ENCODE results near the gene RNF223.
"Not testable (repeated sequence)": the region's sequence is repeated elsewhere in the genome, so short reads cannot be mapped to it uniquely, and the experiment has no call there.

The RNF223 gene

DNA sequence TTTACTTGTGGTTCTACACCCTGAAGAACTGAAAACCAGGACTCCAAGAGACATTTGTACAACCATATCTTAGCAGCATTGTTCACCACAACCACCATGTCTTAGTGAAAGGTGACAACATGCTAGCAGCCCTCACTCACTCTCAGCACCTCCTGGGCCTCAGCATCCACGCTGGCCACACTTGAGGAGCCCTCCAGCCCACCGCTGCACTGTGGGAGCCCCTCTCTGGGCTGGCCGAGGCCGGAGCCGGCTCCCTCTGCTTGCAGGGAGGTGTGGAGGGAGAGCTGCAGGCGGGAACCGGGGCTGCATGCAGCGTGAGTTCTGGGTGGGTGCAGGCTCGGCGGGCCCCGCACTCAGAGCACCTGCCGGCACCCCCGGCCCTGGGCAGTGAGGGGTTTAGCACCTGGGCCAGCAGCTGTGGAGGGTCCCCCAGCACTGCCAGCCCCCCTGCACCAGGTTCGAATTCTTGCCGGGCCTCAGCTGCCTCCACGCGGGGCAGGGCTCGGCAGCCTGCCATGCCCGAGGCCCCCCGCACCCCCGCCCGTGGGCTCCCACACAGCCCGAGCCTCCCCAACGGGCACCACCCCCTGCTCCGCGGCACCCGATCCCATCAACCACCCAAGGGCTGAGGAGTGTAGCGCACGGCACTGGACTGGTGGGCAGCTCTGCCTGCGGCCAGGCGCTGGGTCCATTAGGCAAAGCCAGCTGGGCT lies 32.6 kb upstream of the RNF223 start:
- DNase-seq = no peak

DNA sequence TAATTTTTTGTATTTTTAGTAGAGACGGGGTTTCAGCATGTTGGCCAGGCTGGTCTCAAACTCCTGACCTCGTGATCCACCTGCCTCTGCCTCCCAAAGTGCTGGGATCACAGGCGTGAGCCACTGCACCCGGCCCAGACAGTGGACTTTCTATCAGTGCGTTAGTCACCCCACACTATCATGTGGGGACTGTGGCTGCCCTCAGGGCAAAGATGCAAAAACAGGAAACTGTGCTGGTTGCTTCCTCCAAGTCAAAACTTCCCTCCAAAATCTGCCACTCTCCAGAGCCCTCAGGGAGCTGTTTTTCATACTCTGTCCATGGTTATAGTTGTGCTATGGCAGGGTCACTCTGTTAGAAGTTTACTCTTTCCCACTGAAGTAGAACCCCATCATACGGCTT lies 30.0 kb upstream of the RNF223 start:
- not testable (repeated sequence) for DNase-seq

DNA sequence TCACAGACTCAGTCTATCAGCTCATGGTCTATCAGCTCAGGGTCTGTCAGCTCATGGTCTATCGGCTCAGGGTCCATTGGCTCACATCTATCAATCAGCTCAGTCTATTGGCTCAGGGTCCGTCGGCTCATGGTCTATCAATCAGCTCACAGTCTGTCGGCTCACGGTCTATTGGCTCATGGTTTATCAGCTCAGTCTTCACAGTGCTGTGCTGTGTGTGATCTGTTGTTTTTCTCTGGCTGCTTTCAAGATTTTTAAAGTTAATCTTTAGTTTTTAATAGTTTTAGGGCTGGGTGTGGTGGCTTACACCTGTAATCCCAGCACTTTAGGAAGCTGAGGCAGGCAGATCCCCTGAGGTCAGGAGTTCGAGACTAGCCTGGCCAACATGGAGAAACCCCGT lies 27.4 kb upstream of the RNF223 start:
- no peak for DNase-seq

DNA sequence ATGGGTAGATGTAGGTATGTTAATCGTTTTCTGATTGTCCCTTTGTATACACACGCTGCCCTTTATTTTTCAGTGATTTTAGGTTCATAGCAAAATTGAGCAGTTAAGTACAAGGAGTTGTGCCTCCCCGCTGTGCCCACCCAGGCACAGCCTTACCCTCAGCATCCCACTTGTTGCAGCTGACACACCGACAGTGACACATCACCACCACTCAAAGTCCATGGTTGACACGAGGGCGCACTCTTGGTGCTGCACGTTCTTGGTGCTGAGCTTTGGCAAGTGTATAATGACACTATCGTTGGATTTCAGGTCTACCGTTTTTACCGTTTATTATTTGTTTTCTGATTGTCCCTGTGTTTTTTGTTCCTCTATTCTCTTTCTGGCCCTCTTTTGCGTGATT lies 26.2 kb upstream of the RNF223 start:
- DNase-seq = no peak

DNA sequence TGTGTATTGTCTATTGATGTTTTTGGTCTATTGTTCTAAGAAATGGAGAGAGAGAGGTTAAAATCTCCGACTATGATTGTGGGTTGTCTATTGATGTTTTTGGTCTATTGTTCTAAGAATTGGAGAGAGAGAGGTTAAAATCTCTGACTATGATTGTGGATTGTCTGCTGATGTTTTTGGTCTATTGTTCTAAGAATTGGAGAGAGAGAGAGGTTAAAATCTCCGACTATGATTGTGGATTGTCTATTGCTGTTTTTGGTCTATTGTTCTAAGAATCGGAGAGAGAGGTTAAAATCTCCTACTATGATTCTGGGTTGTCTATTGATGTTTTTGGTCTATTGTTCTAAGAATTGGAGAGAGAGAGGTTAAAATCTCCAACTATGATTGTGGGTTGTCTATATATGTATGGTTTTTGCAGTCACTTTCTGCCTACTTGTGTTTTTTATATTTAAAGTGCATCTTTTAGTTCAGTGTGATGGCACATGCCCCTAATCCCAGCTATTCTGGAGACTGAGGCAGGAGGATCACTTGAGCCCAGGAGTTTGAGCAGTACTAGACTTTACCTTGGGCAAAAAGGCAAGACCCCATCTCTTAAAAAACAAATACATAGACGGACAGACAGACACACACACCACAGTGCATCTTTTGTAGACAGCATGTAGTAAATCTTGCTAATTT lies 25.5 kb upstream of the RNF223 start:
- DNase-seq = no peak

DNA sequence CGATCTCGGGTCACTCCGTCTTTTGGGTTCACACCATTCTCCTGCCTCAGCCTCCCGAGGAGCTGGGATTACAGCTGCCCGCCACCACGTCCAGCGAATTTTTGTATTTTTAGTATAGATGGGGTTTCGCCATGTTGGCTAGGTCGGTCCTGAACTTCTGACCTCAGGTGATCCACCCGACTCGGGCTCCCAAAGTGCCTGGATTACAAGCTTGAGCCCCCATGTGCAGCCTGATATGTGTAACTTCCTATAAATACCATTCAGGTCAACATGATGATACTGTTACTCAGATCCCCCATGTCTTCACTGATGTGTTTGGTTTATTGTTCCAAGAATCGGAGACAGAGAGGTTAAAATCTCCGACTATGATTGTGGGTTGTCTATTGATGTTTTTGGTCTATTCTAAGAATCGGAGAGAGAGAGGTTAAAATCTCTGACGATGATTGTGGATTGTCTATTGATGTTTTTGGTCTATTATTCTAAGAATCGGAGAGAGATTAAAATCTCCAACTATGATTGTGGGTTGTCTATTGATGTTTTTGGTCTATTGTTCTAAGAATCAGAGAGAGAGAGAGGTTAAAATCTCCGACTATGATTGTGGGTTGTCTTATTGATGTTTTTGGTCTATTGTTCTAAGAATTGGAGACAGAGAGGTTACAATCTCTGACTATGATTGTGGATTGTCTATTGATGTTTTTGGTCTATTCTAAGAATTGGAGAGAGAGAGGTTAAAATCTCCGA lies 24.7 kb upstream of the RNF223 start:
- no peak for DNase-seq

DNA sequence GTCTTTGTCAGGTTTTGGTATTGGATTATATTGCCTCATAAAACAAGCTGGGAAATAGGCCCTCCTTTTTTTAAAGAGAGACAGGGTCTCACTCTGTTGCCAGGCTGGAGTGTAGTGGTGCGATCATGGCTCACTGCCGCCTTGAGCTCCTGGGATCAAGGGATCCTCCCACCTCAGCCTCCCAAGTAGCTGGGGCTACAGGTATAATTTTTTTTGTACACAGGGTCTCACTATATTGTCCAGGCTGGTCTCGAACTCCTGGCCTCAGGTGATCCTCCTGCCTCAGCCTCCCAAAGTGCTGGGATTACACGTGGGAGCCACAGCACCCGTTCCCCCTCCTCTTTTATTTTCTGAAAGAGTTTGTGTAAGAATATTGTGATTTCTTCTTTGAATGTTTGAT lies 22.0 kb upstream of the RNF223 start:
- DNase-seq = not testable (repeated sequence)

DNA sequence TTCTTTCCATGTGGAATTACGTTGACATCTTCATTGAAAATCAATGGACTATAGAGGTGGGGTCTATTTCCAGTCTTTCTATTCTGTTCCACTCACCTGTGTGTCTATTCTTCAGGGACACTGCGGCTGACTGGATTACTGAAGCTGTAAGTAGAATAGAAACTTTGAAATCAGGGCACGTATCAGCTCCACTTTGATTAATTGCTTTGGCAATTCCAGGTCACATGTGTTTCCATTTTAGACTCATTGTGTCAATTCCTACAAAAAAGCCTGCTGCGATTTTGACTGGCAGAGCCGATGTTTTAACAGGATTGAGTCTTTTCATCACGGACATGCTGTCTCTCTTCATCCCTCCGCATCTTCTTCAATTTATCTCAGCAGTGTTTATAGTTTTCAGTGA lies 20.9 kb upstream of the RNF223 start:
- no peak for DNase-seq

DNA sequence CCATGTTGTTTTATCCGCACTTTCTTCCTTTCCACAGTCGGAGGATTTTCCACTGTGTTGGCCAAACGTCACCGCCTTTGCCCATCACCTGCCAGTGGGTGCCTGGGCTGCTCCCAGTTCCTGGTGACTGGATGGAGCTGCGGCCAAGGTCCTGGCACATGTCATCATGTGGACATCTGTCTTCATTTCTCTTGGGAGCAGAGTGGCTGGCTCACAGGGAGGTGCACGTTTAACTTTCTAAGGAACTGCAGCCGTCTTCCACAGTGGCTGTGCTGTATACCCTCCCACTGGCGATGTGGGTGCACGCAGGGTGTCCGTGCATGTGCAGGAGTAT lies 19.5 kb upstream of the RNF223 start:
- DNase-seq = no peak

DNA sequence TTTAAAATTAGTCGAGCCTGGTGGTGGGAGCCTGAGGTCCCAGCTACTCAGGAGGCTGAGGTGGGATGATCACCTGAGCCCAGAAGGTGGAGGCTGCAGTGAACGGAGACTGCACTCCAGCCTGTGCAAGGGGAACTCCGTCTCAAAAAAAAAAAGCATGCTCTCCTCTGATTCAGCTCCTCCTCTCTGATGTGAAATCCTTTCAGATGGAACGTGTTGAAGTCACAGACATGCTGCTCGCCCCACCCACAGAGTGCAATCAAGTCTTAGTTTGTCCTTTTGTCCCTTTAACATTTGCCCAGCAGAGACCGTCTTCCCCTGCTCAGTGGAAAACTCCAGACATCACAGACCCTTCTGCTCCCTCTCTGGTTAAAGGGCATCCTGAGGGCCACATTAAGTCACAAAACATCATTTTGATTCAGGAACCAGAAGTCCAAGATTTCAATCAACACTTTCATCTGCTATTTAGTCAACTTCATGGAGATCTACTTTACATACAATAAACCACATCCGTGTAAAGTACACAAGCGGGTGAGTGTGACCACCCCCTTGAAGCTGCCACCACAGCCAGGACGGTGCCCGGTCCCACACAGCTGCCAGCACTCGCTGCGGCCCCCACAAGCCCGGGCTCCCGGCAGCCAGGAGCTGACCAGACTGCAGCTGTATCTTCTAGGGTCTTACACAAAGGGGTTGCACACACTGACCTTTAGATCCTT lies 18.9 kb upstream of the RNF223 start:
- no peak for DNase-seq

DNA sequence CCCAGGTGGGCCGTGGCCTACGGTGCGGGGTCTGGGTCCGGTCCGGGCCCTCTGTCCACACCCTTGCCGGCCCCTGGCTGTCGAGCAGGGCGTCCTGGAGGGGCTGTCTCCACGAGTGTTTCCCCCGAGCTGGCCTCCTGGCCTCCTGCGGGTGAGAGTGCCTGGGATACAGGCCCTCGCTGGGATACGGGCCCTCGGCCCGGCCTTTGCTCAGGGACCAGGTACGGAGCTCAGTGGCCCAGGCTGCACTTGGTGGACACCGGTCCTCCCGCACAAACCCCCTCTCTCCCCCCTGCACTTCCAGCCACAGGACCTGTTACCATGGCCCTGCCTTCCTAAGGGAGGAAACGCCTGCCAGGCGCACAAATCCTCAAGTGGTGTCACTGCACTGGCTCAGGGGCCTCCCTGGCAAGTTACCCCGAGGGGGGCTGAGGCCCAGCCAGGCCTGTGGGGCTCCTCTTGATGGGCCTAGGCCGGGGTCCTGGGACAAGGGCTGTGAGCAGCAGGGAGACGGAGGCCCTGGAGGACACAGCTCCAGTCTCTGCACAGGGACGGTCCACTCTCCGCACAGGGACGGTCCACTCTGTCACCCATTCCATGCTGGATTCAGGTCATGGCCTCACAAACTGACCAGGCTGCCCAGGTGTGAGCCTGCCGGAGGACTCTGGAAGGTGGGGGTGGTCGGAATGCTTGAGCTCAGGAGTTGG lies 18.2 kb upstream of the RNF223 start:
- no peak for DNase-seq

DNA sequence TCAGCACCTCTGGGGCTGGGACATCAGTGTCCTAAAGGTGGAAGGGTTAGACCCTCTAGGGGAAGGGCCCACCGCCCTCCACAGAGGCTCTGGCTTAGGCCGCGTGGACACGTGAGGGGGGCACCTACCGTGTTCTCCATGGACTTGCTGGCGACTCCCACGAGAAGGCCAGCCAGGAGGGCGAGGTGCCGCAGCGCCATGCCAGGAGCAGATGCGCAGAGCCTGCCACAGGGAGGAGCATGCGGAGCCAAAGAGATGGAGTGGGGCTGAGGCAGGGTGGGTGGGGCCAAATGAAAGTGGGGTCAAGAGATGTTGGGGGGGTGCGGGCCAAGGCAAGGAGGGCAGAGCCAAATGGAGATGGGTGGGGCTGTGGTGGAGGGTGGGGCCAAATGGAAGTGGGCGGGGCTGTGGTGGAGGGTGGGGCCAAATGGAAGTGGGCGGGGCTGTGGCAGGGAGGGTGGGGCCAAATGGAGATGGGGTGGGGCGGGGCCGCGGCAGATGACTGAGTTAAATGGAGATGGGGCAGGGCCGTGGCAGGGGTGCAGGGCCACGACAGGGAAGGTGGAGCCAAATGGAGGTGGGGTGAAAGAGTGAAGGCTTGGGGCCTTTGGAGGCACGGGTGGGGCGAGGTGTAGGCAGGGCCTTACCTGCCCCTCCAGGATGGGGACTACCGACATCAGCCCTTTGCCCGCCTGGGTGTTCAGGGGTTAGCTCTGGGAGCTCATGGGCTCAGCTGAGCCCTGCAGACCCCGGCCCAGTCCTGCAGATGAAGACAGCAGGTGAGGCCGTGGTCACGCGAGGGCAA lies 17.4 kb upstream of the RNF223 start:
- DNase-seq = no peak

DNA sequence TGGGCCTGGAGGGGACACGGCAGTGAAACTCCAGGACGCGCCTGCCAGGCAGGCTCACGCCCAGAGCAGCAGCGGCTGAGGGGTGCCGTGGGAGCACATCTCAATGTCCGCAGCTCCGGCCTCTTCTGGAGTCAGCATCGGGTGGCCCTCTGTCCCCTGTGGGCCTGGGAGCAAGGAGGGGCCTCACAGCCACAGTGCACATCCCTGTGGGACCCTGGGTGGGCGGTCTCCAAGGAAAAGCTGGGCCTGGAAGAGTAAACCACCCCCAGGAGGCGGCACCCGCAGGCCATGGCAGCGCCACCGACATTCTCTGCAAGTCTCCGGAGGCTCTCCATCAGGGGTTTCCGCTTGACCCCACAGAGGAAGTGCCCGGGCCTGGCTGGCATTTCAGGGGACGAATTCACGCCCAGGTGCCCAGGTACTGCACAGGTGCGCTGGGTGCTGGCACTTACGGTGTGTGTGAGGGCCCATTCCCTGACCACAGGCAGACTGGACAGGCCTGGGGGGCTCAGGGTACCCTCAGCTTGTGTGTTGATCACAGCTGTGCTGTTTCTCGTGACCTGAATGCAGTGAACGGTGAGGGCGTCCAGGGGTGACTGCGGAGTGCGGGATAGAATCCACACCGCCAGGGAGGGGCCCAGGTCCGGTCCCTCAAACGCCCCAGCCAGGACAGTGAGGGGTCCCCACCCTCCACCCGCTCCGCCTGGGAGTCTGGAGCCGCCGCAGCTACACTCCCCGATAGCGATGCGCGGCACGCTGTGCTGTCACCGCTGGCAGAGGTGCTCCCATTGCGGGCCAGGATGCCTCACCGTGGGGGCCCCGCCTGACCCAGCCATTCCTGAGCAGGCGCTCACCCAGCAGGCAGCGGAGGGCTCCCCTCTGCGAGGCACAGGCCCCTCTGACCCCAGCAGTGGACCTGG lies 16.6 kb upstream of the RNF223 start:
- no peak for DNase-seq

DNA sequence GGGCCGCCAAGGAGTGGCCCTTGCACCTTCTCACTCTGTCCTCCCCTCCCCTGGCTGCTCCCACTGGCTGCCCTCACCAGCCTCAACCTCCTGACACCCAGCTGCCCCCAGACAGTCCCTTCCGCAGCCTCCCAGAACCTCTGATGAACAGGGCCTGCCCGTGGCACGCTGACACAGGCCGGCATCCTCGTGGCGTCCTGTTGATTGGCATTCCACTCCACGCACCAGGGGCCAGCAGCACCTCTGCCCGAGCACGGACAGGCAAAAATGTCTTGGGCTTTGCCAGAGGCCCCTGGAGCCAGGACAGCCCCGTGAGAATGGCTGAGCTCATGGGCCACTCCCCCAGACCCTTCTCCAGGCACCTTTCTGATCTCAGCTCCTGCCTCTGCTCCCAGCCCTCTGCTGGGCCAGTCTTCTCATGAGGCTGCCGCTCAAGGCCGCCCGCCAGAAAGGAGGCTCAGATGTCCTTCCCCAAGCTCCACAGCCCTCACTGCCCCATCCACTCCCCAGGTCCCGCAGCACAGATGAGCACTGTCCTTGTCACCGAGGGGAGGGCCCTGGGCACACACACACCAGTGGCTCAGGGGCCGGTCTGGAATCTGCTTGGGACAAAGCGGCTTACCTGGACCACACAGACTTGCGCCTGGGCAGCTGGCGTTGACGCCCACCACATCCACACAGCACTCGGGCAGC lies 15.8 kb upstream of the RNF223 start:
- no peak for DNase-seq

DNA sequence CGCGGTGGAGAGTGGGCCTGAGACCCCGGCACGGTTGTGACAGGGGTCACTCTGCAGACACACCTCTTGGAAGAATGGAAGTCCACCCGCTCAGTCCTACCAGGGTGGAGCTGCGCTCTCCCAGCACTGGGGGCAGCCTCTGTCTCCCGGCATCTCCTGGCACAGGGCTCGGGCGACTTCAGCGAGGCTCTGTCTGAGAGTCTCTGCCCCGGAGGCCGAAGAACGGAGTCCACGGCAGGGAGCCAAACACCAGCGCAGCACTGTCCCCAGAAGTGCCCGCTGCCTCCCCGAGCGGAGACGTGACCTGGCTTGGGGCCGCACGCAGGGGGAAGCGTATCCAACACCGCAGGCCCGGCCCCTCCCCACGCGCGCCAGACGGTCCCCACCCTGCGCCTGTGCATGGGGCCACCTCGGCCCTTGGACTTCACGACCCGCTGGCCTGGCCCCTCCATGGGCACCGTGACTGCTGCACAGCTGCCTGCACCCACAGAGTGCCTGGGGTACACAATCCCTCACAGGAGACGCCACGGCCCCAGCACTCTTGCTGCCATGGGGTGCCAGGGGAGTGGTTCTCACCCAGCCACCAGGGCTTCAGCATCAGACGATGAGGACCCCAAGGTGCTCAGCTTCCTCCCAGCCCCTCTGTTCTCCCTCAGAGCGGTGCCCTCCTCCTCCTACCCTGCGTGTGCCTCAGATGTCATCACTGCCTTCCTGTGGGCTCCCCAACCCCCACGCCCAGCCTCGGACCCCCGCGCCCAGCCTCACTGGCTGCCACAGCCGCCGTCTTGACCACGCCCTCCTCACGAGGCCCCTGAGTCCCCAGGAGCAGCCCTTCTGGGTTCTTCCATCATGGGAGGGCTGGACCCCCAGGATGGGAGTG lies 14.9 kb upstream of the RNF223 start:
- DNase-seq = no peak

DNA sequence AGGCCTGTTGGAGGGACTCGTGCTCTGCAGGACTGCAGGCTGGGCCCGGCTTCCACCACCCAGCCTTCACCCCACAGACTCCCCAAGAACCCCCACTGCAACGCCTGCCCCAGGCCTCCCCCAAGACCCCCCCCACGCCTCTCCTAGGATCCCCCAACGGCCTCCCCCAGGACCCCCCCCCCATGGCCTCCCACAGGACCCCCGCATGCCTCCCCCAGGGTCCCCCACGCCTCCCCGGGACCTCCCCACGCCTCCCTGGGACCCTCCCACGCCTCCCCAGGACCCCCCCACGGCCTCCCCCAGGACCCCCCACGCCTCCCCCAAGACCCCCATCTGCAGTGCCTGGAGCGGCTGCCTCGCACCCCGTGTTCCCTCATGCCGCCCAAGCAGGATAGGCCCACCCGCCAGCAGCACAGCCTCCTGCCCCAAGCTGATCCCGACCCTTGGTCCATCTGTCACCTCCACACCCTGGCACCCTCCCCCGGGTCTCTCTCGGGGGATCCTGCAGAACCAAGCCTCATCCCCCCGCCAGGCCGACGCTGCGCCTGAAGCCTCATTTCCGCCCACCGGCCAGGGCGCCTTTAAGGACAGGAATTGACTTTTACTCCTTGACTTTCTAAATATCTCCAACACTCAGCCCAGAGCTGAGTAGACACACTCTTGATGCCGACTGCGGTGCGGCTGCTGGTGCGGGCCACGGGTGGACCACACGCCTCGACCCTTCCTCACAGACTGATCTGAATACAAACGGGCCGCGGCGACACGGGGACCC lies 14.1 kb upstream of the RNF223 start:
- DNase-seq = no peak

DNA sequence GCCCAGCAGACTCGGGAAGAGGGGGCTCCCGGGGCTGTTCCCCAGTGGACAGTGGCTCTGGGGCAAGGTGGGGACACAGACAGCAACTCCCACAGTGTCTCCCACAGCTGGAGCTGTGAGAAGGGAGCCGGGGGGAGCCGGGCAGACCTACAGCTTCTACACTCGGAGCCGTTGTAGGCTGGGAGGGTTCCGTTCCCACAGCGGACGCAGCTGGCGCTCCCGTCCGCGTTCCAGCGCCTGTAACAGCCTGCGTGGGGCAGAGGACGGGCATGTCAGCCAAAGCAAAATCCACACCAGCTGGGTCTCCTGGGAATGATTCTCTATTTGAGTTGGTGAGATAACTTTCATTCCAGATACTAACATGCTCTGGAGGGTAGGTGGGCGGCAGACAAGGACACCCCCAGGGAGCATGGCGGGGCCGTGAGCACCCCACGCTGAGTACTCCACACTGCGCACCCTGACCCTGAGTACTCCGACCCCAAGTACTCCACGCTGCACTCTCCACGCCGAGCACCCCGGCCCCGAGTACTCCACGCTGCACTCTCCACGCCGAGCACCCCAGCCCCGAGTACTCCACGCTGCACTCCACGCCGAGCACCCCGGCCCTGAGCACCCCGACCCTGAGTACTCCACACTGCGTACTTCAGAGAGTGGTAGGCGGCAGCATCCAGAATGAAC lies 13.4 kb upstream of the RNF223 start:
- no peak for DNase-seq

DNA sequence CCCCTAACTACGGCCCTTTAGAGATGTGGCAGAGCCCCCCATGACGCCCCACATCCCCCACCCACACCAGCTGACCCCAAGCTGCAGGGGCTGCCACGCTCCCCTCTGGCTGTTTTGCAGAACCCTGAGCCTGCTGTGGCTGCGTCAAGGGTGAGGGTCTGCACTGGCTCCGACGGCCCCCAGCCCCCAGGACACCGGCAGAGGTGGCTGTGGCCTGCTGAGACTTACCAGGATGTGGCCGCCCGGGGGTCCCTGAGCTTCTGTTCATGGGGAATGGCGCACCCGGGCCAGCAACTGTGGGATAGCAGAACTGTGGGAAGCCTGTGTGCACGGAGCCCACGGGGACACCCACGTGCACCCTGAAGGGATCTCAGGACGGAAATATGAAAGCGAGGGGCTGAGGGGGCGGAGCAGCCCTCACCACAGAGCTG lies 12.8 kb upstream of the RNF223 start:
- no peak for DNase-seq
